Osteoblast (primary cell): ENCODE data around the gene STYXL1. TPM values are rescaled to one million over a fixed set of nuclear protein-coding genes. Genes with fewer than 3 reads are reported as not detected.

Experiments
- DNase-seq: peaks from one replicate; pipeline ENCODE4 v3.0.0; 2011; ENCODE audit warnings: low spot score, mixed read lengths; ENCODE audit not compliant: insufficient read length; ENCODE audit errors: missing footprints
- H2AFZ ChIP-seq: 2 replicates; pipeline ENCODE4 v1.6.0; 2011; ENCODE audit warnings: mild to moderate bottlenecking, low read length
- H3K27ac ChIP-seq: 2 replicates; pipeline ENCODE4 v1.5.1; 2011; ENCODE audit warnings: mild to moderate bottlenecking, low read depth, low read length, moderate library complexity
- H3K27me3 ChIP-seq: 2 replicates; pipeline ENCODE4 v1.6.0; 2012; ENCODE audit warnings: mild to moderate bottlenecking, control low read depth, inconsistent platforms, low read length, moderate library complexity; ENCODE audit not compliant: insufficient read depth
- H3K36me3 ChIP-seq: 2 replicates; pipeline ENCODE4 v1.5.1; 2011; ENCODE audit warnings: mild to moderate bottlenecking, low read length, control low read depth, moderate library complexity; ENCODE audit not compliant: insufficient read depth
- H3K4me1 ChIP-seq: 2 replicates; pipeline ENCODE4 v1.5.1; 2011; ENCODE audit warnings: mild to moderate bottlenecking, low read length, control low read depth, moderate library complexity; ENCODE audit not compliant: insufficient read depth
- H3K4me2 ChIP-seq: 2 replicates; pipeline ENCODE4 v1.6.0; 2011; ENCODE audit warnings: mild to moderate bottlenecking, low read length; ENCODE audit not compliant: insufficient read depth
- H3K4me3 ChIP-seq: fragments of 200-600 bp; sonication (generic); 3 replicates; pipeline ENCODE4 v1.5.1; 2012; ENCODE audit warnings: mild to moderate bottlenecking, low read length, inconsistent platforms; ENCODE audit not compliant: insufficient read depth
- H3K79me2 ChIP-seq: 2 replicates; pipeline ENCODE4 v1.6.0; 2012; ENCODE audit warnings: mild to moderate bottlenecking, low read length, control low read depth, inconsistent platforms; ENCODE audit not compliant: insufficient read depth
- H3K9me3 ChIP-seq: 2 replicates; pipeline ENCODE4 v1.5.1; 2011; ENCODE audit warnings: low read depth, low read length, control low read depth
- H4K20me1 ChIP-seq: 2 replicates; pipeline ENCODE4 v1.6.0; 2012; ENCODE audit warnings: mild to moderate bottlenecking, low read length, control low read depth; ENCODE audit not compliant: insufficient read depth
- CTCF ChIP-seq: IDR thresholded peaks from 2 replicates; pipeline ENCODE4 v1.5.1; 2011; ENCODE audit warnings: mild to moderate bottlenecking, low read depth, low read length, moderate library complexity; ENCODE audit errors: extremely low read depth
- total RNA-seq: library from RNA; depleted of rRNA; stranded (reverse); fragments of >200 nt; gene quantifications from 2 replicates; pipeline ENCODE4 v1.2.3, GENCODE V29; 2012

The STYXL1 gene
- total RNA-seq, 1 donor = 23.9 TPM

GRCh38 chr7:76002822-76003221 is 45.0 kb downstream of the STYXL1 start:
- Histone ChIP-seq H3K4me1 (no peaks in the 10 kb centered on the region), H4K20me1 (peaks cover 3% of the 10 kb centered on the region), H3K4me3 (no peak overlapping the region), H3K79me2 (no peaks in the 10 kb centered on the region), H3K9me3 (no peaks in the 10 kb centered on the region), H3K27me3 (no peaks in the 10 kb centered on the region), H3K36me3 (peaks cover 27% of the 10 kb centered on the region), H3K4me2 (no peak overlapping the region), H3K27ac (no peak overlapping the region), H2AFZ (no peak overlapping the region)
- no peak for DNase-seq
- no peak for TF ChIP-seq CTCF

- Histone ChIP-seq H2AFZ (no peak overlapping the region), H3K36me3 (peaks cover 27% of the 10 kb centered on the region), H3K4me1 (no peaks in the 10 kb centered on the region), H3K4me2 (no peak overlapping the region), H3K9me3 (no peaks in the 10 kb centered on the region), H3K4me3 (no peak overlapping the region), H3K79me2 (no peaks in the 10 kb centered on the region), H3K27me3 (no peaks in the 10 kb centered on the region), H4K20me1 (peaks cover 3% of the 10 kb centered on the region), H3K27ac (no peak overlapping the region)
- no peak for DNase-seq
- TF ChIP-seq CTCF = no peak
These were observed 45.7 kb downstream of the STYXL1 start for GRCh38 chr7:76002139-76002538.

- H3K4me3 ChIP-seq = no peak overlapping the region
- H3K79me2 ChIP-seq = no peaks in the 10 kb centered on the region
- no peaks in the 10 kb centered on the region for H3K4me1 ChIP-seq
- no peak for TF ChIP-seq CTCF
- H3K27me3 ChIP-seq = no peaks in the 10 kb centered on the region
- no peak overlapping the region for H2AFZ ChIP-seq
- no peaks in the 10 kb centered on the region for H3K9me3 ChIP-seq
- peaks cover 3% of the 10 kb centered on the region for H4K20me1 ChIP-seq
- H3K27ac ChIP-seq = no peak overlapping the region
- no peak for DNase-seq
- H3K4me2 ChIP-seq = no peak overlapping the region
- H3K36me3 ChIP-seq = peaks cover 38% of the 10 kb centered on the region
These were observed 47.2 kb downstream of the STYXL1 start for GRCh38 chr7:76000566-76000965.

GRCh38 chr7:75998038-75998437 is 49.8 kb downstream of the STYXL1 start:
- Histone ChIP-seq H4K20me1 (peaks cover 6% of the 10 kb centered on the region), H3K27me3 (no peaks in the 10 kb centered on the region), H3K4me3 (no peak overlapping the region), H3K27ac (no peak overlapping the region), H3K9me3 (no peaks in the 10 kb centered on the region), H3K4me1 (peaks cover 6% of the 10 kb centered on the region), H3K4me2 (no peak overlapping the region), H3K79me2 (peaks cover 6% of the 10 kb centered on the region), H2AFZ (no peak overlapping the region), H3K36me3 (peaks cover 25% of the 10 kb centered on the region)
- DNase-seq = no peak
- no peak for TF ChIP-seq CTCF
